ENCODE results near the gene RAI2. TPM values are rescaled to one million over a fixed set of nuclear protein-coding genes. Genes with fewer than 3 reads are reported as not detected.

RAI2 gene
- total RNA-seq, result 0.31 TPM

DNA sequence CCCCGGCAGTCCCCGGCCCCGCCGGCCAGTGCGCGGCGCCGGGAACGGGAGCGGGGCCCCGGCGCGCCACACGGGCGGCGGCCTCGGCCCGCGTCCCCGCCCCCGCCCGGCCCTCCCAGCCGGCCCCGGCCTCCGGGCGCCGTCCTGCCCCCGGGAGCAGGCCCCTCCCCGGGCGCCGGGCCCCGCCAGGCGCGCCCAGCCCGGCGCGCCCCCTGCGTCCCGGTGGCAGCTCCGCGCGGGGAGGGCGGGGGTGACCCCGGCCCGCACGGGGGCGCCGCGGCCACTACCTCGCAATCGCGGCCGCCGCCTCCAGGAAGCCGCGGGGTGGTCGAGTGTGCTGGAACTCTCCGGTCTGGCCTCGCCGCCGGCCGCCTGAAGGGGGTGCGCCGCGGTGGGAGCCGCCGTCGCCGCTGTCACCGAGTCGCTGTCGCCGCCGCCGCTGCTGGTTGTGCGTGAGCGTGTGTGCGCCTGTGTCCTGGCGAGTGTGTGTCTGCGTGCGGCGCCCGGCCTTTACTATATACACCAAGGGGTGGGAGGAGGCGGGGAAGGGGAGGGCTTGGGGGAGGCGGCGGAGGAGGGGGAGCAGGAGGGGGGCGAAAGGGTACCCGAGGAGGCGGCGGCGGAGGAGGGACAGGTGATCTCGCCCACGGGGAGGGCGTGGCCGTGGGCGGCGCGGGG lies at the start of gene RAI2:
Gene RAI2 (minus strand): TSS at position 488 of the 678 bp plus-strand sequence. CDS start 59,288 bp downstream, outside the sequence.
- Histone ChIP-seq H3K4me1 (ENCODE audit: insufficient read depth, low read length) (no peaks in the 10 kb centered on the region), H3K27me3 (ENCODE audit: insufficient read depth, low read length) (peaks cover 26% of the 10 kb centered on the region), H3K4me3 (ENCODE audit: low read length) (no peak within 1 kb of the TSS), H3K9me3 (ENCODE audit: low read depth, low read length) (no peaks in the 10 kb centered on the region)

DNA sequence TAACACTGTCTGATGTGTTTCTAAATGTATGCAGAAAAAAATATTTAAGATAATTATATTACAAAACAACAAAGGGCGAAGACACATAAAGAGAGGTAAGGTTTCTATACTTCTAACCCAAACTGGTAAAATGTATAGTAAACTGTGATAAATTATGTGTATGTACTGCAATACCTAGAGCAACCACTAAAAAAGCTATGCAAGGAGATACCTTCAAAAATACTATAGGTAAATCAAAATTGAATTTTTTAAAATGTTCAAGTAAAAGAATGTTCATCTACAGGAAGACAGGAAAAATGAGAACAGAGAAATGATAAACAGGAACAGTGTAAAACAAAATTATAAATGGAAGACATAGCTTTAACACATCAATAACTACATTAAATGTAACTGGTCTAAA lies 27.3 kb upstream of the RAI2 start:
- H3K4me1 ChIP-seq (ENCODE audit: insufficient read depth, low read length), result no peaks in the 10 kb centered on the region
- H3K4me3 ChIP-seq (ENCODE audit: low read length), result no peak overlapping the region
- no peaks in the 10 kb centered on the region for H3K27me3 ChIP-seq (ENCODE audit: insufficient read depth, low read length)
- H3K9me3 ChIP-seq (ENCODE audit: low read depth, low read length), result no peaks in the 10 kb centered on the region

- H3K4me1 ChIP-seq (ENCODE audit: insufficient read depth, low read length), result no peaks in the 10 kb centered on the region
- H3K4me3 ChIP-seq (ENCODE audit: low read length), result no peak overlapping the region
- H3K9me3 ChIP-seq (ENCODE audit: low read depth, low read length), result no peaks in the 10 kb centered on the region
- H3K27me3 ChIP-seq (ENCODE audit: insufficient read depth, low read length), result no peaks in the 10 kb centered on the region
These were observed 21.6 kb upstream of the RAI2 start for GRCh38 chrX:17882680-17883079.

DNA sequence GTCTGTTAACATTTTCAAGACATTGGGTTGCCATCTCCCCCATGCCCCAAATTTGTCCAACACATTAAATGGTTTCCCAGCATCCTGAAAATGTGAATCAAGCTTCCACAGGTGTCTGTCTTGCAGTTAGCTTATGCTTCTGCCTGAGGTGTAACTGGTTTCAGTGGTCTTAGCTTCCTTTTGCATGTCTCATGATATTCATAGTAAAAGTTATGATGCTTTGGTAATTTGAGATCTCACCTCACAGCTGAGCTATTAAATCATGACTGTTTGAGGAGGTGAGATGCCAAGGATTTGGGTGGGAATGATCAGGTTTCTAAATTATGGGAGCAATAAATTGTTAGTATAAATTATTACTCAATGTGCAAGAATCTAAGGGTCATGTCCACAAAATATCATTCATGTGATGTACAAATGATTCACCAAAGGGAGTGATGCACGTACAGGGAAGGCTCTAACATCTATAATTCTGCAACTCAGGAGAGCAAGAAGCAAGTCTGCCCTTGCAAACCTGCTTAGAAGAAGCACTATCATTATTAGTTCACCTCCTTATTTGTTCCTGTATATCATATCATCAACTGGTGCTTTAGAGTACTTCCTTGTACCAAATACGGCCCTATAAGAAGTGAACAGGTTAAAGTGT lies 17.1 kb upstream of the RAI2 start:
- Histone ChIP-seq H3K4me1 (ENCODE audit: insufficient read depth, low read length) (no peaks in the 10 kb centered on the region), H3K9me3 (ENCODE audit: low read depth, low read length) (no peaks in the 10 kb centered on the region), H3K27me3 (ENCODE audit: insufficient read depth, low read length) (no peaks in the 10 kb centered on the region), H3K4me3 (ENCODE audit: low read length) (no peak overlapping the region)

GRCh38 chrX:17876135-17876534 lies 15.0 kb upstream of the RAI2 start:
- Histone ChIP-seq H3K27me3 (ENCODE audit: insufficient read depth, low read length) (no peaks in the 10 kb centered on the region), H3K4me1 (ENCODE audit: insufficient read depth, low read length) (no peaks in the 10 kb centered on the region), H3K9me3 (ENCODE audit: low read depth, low read length) (no peaks in the 10 kb centered on the region), H3K4me3 (ENCODE audit: low read length) (no peak overlapping the region)

DNA sequence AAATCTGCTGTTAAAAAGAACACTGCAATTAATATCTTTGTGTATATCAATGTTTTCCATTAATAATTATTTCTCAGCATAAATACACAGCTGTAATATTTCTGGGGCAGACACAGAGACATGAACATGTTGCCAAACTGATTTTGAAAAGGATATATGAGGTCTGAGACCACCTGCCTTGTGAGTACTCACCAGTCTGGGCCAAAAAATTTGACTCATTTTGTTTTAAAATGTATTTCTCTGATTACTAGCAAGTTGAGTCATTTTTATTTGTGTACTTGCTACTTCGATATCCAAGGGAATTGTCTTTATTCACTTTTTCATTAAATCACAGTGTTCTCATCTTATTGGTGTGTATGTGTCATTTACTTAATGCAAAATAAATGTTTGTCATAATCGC lies 8.5 kb upstream of the RAI2 start:
- no peaks in the 10 kb centered on the region for H3K27me3 ChIP-seq (ENCODE audit: insufficient read depth, low read length)
- no peak overlapping the region for H3K4me3 ChIP-seq (ENCODE audit: low read length)
- no peaks in the 10 kb centered on the region for H3K4me1 ChIP-seq (ENCODE audit: insufficient read depth, low read length)
- no peaks in the 10 kb centered on the region for H3K9me3 ChIP-seq (ENCODE audit: low read depth, low read length)

DNA sequence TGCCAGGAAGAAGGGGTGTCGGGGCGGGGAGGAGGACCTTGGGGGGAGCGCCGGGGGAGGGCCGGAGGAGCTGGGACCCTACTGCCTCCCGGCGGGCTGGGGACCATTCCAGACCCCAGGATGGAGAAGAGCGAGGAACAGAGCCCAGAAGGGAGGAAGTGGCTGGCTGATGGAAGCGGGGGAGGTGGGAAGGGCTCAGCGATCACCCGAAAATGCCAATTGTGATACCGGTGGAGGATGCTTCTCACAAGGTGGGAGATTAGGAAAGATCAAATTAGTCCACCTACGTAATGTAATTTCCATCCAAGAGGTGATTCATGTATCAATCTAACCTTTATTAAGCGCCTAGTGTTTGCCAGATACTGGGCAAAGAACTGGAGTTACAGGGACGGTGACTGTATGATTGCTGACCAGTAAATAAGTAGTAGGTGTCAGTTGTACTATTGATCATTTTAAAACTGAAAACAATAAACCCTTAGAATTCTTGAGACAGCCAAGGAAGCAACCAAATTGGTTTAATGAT lies 452 bp upstream of the RAI2 start:
- H3K9me3 ChIP-seq (ENCODE audit: low read depth, low read length), result no peaks in the 10 kb centered on the region
- no peak overlapping the region for H3K4me3 ChIP-seq (ENCODE audit: low read length)
- no peaks in the 10 kb centered on the region for H3K4me1 ChIP-seq (ENCODE audit: insufficient read depth, low read length)
- peaks cover 26% of the 10 kb centered on the region for H3K27me3 ChIP-seq (ENCODE audit: insufficient read depth, low read length)

- Histone ChIP-seq H3K27me3 (ENCODE audit: insufficient read depth, low read length) (peaks cover 26% of the 10 kb centered on the region), H3K4me1 (ENCODE audit: insufficient read depth, low read length) (no peaks in the 10 kb centered on the region), H3K4me3 (ENCODE audit: low read length) (no peak overlapping the region), H3K9me3 (ENCODE audit: low read depth, low read length) (no peaks in the 10 kb centered on the region)
These were observed 818 bp downstream of the RAI2 start for GRCh38 chrX:17860179-17860780.

GRCh38 chrX:17859609-17860178 lies 1.4 kb downstream of the RAI2 start:
- H3K27me3 ChIP-seq (ENCODE audit: insufficient read depth, low read length), result peaks cover 26% of the 10 kb centered on the region
- H3K4me1 ChIP-seq (ENCODE audit: insufficient read depth, low read length), result no peaks in the 10 kb centered on the region
- no peak overlapping the region for H3K4me3 ChIP-seq (ENCODE audit: low read length)
- H3K9me3 ChIP-seq (ENCODE audit: low read depth, low read length), result no peaks in the 10 kb centered on the region

DNA sequence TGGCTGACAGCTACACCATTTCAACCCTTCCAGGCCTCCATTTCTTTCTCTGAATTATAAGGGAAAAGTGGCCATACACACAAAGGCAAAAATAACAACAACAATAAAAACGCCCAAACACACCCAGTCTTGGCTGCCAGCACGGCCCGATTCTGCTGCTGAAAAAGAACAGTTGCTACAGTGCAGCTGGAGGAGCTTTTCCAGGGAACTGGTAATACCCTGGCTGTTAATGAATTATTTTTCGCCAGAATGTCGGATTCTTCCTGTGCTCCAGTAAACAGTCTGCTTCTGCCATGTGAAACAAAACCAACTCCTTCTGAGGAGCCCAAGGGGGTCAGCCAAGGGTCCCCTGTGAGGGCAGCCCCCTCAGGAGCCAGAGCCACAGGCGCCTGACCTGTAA lies 6.6 kb downstream of the RAI2 start:
- Histone ChIP-seq H3K27me3 (ENCODE audit: insufficient read depth, low read length) (peaks cover 6% of the 10 kb centered on the region), H3K9me3 (ENCODE audit: low read depth, low read length) (no peaks in the 10 kb centered on the region), H3K4me3 (ENCODE audit: low read length) (no peak overlapping the region), H3K4me1 (ENCODE audit: insufficient read depth, low read length) (no peaks in the 10 kb centered on the region)

DNA sequence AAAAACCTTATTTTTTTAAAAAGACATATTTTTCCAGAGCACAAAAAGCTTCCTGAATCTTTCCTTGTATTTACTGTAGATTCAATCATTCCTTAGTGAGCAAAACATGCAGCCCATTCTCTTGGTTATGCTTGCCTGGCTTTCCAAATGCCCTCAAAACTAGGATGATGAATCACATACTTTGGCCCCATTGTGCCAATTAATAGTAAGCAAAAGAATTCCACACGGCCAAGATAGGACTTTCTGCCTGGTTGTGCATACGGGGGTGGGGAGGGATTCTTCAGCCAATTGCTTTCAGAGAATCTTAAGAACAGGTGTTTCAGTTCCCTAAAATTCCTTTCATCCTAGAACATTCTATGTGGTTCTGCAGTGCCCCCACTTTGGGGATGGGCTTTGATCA lies 7.0 kb downstream of the RAI2 start:
- Histone ChIP-seq H3K4me1 (ENCODE audit: insufficient read depth, low read length) (no peaks in the 10 kb centered on the region), H3K4me3 (ENCODE audit: low read length) (no peak overlapping the region), H3K27me3 (ENCODE audit: insufficient read depth, low read length) (peaks cover 6% of the 10 kb centered on the region), H3K9me3 (ENCODE audit: low read depth, low read length) (no peaks in the 10 kb centered on the region)

GRCh38 chrX:17851874-17852273 lies 9.2 kb downstream of the RAI2 start:
- no peaks in the 10 kb centered on the region for H3K4me1 ChIP-seq (ENCODE audit: insufficient read depth, low read length)
- no peak overlapping the region for H3K4me3 ChIP-seq (ENCODE audit: low read length)
- H3K27me3 ChIP-seq (ENCODE audit: insufficient read depth, low read length), result no peaks in the 10 kb centered on the region
- no peaks in the 10 kb centered on the region for H3K9me3 ChIP-seq (ENCODE audit: low read depth, low read length)

DNA sequence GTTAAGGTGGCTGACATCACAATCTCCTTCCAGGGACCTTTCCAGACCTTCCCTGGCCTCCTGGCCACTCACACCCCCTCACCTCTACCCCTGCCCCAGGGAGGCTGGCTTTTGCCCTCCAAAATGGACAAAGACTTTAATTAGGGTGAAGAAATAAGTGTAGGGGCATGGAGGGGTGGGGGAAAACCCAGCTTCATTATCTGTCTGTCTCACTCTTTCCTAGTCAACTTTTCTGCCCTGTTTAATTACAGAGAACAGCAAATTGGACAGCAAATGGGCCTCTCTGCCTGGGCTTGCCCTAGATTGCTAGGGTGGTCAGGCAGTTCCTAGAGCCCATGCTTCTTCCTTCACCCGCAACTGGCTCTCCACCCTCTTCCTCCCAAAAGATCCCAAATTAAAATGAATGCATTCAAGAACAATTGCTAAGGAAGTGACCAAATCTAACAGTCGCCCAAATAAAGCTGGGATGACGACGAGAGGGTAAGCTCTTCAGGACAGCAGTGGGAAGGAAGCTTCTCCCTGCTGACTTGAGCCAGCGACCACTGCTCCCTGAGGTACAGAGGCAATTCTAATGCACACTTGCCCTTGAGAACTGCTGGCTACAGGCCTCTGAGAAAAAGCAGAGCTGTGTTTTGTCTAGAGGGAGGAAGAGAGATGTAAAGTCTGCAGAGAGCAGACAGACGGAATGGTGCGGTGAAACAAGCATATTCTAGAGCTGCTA lies 12.4 kb downstream of the RAI2 start:
- Histone ChIP-seq H3K4me3 (ENCODE audit: low read length) (no peak overlapping the region), H3K27me3 (ENCODE audit: insufficient read depth, low read length) (no peaks in the 10 kb centered on the region), H3K9me3 (ENCODE audit: low read depth, low read length) (no peaks in the 10 kb centered on the region), H3K4me1 (ENCODE audit: insufficient read depth, low read length) (no peaks in the 10 kb centered on the region)

DNA sequence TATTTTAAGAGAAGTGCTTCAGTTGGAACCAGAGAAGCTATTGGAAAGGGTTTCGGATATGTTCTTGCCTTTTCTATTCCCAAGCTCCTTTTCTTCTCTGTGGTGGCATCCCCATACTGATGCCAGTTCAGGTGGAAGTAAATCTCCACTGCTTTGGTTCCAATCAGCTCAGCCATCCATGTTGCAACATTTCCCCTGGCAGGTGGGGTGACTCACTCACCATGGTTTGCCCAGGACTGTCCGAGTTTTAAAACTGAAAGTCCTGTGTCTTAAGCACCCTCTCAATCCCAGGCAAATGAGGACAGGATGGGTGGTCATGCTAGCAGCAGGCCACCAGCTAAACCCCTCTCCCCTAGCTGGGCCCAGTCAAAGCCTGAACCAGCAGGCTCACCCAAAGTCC lies 15.1 kb downstream of the RAI2 start:
- Histone ChIP-seq H3K4me1 (ENCODE audit: insufficient read depth, low read length) (no peaks in the 10 kb centered on the region), H3K9me3 (ENCODE audit: low read depth, low read length) (no peaks in the 10 kb centered on the region), H3K27me3 (ENCODE audit: insufficient read depth, low read length) (no peaks in the 10 kb centered on the region), H3K4me3 (ENCODE audit: low read length) (no peak overlapping the region)

- H3K4me1 ChIP-seq (ENCODE audit: insufficient read depth, low read length), result no peaks in the 10 kb centered on the region
- H3K27me3 ChIP-seq (ENCODE audit: insufficient read depth, low read length), result no peaks in the 10 kb centered on the region
- no peak overlapping the region for H3K4me3 ChIP-seq (ENCODE audit: low read length)
- H3K9me3 ChIP-seq (ENCODE audit: low read depth, low read length), result no peaks in the 10 kb centered on the region
These were observed 16.9 kb downstream of the RAI2 start for GRCh38 chrX:17844236-17844635.
